HG03521 (cell line): ENCODE data around the gene IFFO2.
A peak's percentile ranks its signal among the peaks of the same experiment; 100 is the strongest.

ENCODE experiments used
- ATAC-seq: cut with Tn5 transposase; IDR thresholded peaks from one replicate; pipeline ENCODE4 v1.9.1; 2021; ENCODE audit warnings: mild to moderate bottlenecking, moderate library complexity; ENCODE audit not compliant: unreplicated experiment

The IFFO2 gene

GRCh38 chr1:18956193-18957135 lies at the start of gene IFFO2:
TSS of gene IFFO2 (minus strand) at chr1:18956676. CDS start at chr1:18956332, 344 bp downstream.
- peak; percentile 76 for ATAC-seq

GRCh38 chr1:19006000-19006399 lies 49.5 kb upstream of the IFFO2 start:
- ATAC-seq = no peak

- ATAC-seq = no peak
Observed at GRCh38 chr1:19003371-19004290, 47.2 kb upstream of the IFFO2 start.

- no peak for ATAC-seq
Observed at GRCh38 chr1:19000065-19000464, 43.6 kb upstream of the IFFO2 start.

- ATAC-seq = no peak
Observed at GRCh38 chr1:18999359-18999758, 42.9 kb upstream of the IFFO2 start.

- no peak for ATAC-seq
Observed at GRCh38 chr1:18998016-18998724, 41.7 kb upstream of the IFFO2 start.

GRCh38 chr1:18997508-18997907 lies 41.0 kb upstream of the IFFO2 start:
- ATAC-seq = no peak

GRCh38 chr1:18996548-18997177 lies 40.2 kb upstream of the IFFO2 start:
- no peak for ATAC-seq

- ATAC-seq = no peak
Observed at GRCh38 chr1:18994381-18994780, 37.9 kb upstream of the IFFO2 start.

GRCh38 chr1:18992646-18993045 lies 36.2 kb upstream of the IFFO2 start:
- ATAC-seq = no peak

GRCh38 chr1:18991585-18991984 lies 35.1 kb upstream of the IFFO2 start:
- no peak for ATAC-seq

- no peak for ATAC-seq
Observed at GRCh38 chr1:18989896-18990295, 33.4 kb upstream of the IFFO2 start.

GRCh38 chr1:18989176-18989799 lies 32.8 kb upstream of the IFFO2 start:
- ATAC-seq = no peak

- no peak for ATAC-seq
Observed at GRCh38 chr1:18981242-18981641, 24.8 kb upstream of the IFFO2 start.

- ATAC-seq = no peak
Observed at GRCh38 chr1:18978706-18979105, 22.2 kb upstream of the IFFO2 start.

- ATAC-seq = no peak
Observed at GRCh38 chr1:18977428-18977827, 21.0 kb upstream of the IFFO2 start.

- no peak for ATAC-seq
Observed at GRCh38 chr1:18976096-18976495, 19.6 kb upstream of the IFFO2 start.

GRCh38 chr1:18974606-18975005 lies 18.1 kb upstream of the IFFO2 start:
- no peak for ATAC-seq

GRCh38 chr1:18974005-18974404 lies 17.5 kb upstream of the IFFO2 start:
- ATAC-seq = no peak

GRCh38 chr1:18973446-18973955 lies 17.0 kb upstream of the IFFO2 start:
- no peak for ATAC-seq
